Measurements from ENCODE around the gene NEMP1.

Gene NEMP1

DNA sequence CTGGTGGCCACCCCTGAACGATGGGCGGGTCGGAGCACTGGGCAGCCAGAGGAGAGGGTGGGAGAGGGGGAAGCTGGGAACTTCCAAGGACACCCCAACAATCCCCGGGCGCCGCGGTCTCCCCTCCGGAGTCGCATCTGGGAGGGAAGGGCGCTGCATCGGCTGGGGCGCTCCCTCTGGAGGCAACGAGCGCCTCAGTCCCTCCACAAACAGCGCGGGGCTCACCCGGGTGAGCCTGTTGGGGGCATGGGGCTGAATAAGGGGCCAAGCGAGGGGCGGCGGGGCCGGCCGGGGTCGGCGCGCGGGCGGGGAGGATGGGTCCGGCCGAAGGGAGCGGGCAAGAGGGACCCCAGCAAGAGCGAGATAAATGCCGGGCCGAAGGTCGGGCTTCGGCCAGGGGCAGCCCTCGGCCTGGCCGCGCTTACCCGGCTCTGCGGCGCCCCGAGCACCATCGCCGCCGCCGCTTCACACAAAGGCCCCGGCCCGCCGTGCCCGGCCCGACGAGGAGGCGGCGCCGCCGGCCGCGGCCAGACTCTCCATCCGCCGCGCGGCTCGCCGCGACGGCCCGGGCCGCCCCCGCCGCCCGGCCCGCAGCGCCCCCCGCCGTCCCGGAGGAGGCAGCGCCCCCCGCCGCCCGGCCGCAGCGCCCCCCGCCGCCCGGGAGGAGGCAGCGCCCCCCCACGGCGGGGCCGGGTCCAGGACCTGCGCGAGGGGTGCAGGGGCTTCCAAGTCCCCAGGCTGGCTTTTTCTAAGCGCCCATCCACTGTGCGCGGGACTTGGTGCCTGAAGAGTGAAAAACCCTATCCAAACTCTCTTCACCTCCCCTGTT is 72.4 kb downstream of the NEMP1 start, which contains the start of gene ZBTB39:
TSS of gene ZBTB39 (minus strand) at position 567 of the 829 bp plus-strand sequence. CDS start 1,629 bp downstream, outside the sequence.
- Histone ChIP-seq H3K27me3 (ENCODE audit: insufficient read depth, low read length, poor library complexity, severe bottlenecking) (no peaks in the 10 kb centered on the region), H3K9me2 (replicated peaks; ENCODE audit: low read depth, low read length) (no peaks in the 10 kb centered on the region), H4K20me1 (ENCODE audit: insufficient read depth, low read length, poor library complexity, severe bottlenecking) (peaks cover 35% of the 10 kb centered on the region), H3K4me3 (ENCODE audit: low read length, poor library complexity, severe bottlenecking) (peak within 1 kb of the TSS; percentile 99), H3K9ac (ENCODE audit: low read depth, low read length, poor library complexity, severe bottlenecking) (peak within 1 kb of the TSS; percentile 98), H3K79me2 (ENCODE audit: insufficient read depth, low read length) (peaks cover 50% of the 10 kb centered on the region), H3K36me3 (ENCODE audit: insufficient read depth, low read length) (peaks cover 30% of the 10 kb centered on the region; the same call in 1 of the 2 replicates), H3K9me3 (ENCODE audit: insufficient read depth, low read depth, low read length) (no peaks in the 10 kb centered on the region), H2AFZ (ENCODE audit: low read length) (peak within 1 kb of the TSS; percentile 83), H3F3A (ENCODE audit: low read depth) (no peaks in the 10 kb centered on the region), H3K4me1 (ENCODE audit: insufficient read depth, low read length, poor library complexity, severe bottlenecking) (peaks cover 29% of the 10 kb centered on the region), H3K4me2 (ENCODE audit: low read depth, low read length, poor library complexity, severe bottlenecking) (peak within 1 kb of the TSS; percentile 96)
- TF ChIP-seq, protein P1, sequence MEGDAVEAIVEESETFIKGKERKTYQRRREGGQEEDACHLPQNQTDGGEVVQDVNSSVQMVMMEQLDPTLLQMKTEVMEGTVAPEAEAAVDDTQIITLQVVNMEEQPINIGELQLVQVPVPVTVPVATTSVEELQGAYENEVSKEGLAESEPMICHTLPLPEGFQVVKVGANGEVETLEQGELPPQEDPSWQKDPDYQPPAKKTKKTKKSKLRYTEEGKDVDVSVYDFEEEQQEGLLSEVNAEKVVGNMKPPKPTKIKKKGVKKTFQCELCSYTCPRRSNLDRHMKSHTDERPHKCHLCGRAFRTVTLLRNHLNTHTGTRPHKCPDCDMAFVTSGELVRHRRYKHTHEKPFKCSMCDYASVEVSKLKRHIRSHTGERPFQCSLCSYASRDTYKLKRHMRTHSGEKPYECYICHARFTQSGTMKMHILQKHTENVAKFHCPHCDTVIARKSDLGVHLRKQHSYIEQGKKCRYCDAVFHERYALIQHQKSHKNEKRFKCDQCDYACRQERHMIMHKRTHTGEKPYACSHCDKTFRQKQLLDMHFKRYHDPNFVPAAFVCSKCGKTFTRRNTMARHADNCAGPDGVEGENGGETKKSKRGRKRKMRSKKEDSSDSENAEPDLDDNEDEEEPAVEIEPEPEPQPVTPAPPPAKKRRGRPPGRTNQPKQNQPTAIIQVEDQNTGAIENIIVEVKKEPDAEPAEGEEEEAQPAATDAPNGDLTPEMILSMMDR (conservative IDR thresholded peaks at IDR 0.05; ENCODE audit: low read length), result peak; percentile 53
- no peak for TF ChIP-seq EZH2phosphoT487 (IDR thresholded peaks at IDR 0.05; ENCODE audit: borderline replicate concordance)
